Thyroid gland (tissue), 4 donors: ENCODE data around the gene AJAP1. TPM values are rescaled to one million over a fixed set of nuclear protein-coding genes. Genes with fewer than 3 reads are reported as not detected.

Experiments
- DNase-seq, 2 donors: peaks; one replicate each; pipeline ENCODE4 v3.0.0-alpha.2; 2019
- H3K27ac ChIP-seq, 3 donors: fragments of 200-600 bp; sonication (generic); 1 replicate in 2 of 3; 2 replicates in 1 of 3; pipeline ENCODE4 v1.5.1; 2016 to 2019; ENCODE audit warnings: mild to moderate bottlenecking in 1 of 3, moderate library complexity in 1 of 3
- H3K27me3 ChIP-seq: fragments of 200-600 bp; sonication (generic); one replicate; pipeline ENCODE4 v1.5.1; 2019
- H3K36me3 ChIP-seq, 2 donors: fragments of 200-600 bp; sonication (generic); one replicate each; pipeline ENCODE4 v1.5.1; 2016 to 2019
- H3K4me1 ChIP-seq, 2 donors: fragments of 200-600 bp; sonication (generic); one replicate each; pipeline ENCODE4 v1.5.1; 2017 to 2019
- H3K4me3 ChIP-seq, 3 donors: fragments of 200-600 bp; sonication (generic); replicated peaks in 1 of 3; 1 replicate in 2 of 3; 2 replicates in 1 of 3; pipeline ENCODE4 v1.5.1; 2016; ENCODE audit warnings: mild to moderate bottlenecking in 1 of 3
- H3K9me3 ChIP-seq: fragments of 200-600 bp; sonication (generic); one replicate; pipeline ENCODE4 v1.5.1; 2017
- CTCF ChIP-seq, 6 experiments: fragments of 200-600 bp in 3 of 6; fragments of 450-650 bp in 3 of 6; sonication (generic) in 3 of 6; IDR thresholded peaks; one replicate each; pipeline ENCODE4 v1.5.1; 2016 to 2019; ENCODE audit warnings: antibody characterized with exemption in 6 of 6, mild to moderate bottlenecking in 2 of 6, inconsistent platforms in 1 of 6, moderate library complexity in 1 of 6
- POLR2A ChIP-seq, 2 donors: fragments of 450-650 bp; IDR thresholded peaks; one replicate each; pipeline ENCODE4 v1.6.1; 2017; ENCODE audit warnings: antibody characterized with exemption in 2 of 2, mild to moderate bottlenecking in 2 of 2, moderate library complexity in 1 of 2
- WGBS, 2 donors: methylation state at CpG; one replicate each; pipeline ENCODE4 v1.1.5; 2017; 5-methylcytosine and 5-hydroxymethylcytosine counted together
- intact Hi-C: fragments of 100-400 bp; cut with DNase I; formaldehyde crosslinking; loops from one replicate; pipeline ENCODE4 v1.15.1; 2023
- total RNA-seq, 4 donors: library from RNA; depleted of rRNA; stranded (reverse); fragments of >200 nt; gene quantifications; one replicate each; pipeline ENCODE4 v1.2.3, GENCODE V29; 2016

Gene AJAP1
- total RNA-seq, 4 donors from 2014 or later: 0.22 to 1.6 (median 0.81) TPM

GRCh38 chr1:4820543-4820942, 166.1 kb downstream of the AJAP1 start:
- Histone ChIP-seq H3K27ac (no peak overlapping the region), H3K27me3 (no peaks in the 10 kb centered on the region), H3K9me3 (no peaks in the 10 kb centered on the region), H3K36me3 (no peaks in the 10 kb centered on the region), H3K4me3 (no peak overlapping the region), H3K4me1 (no peaks in the 10 kb centered on the region)
- DNase-seq: no peak
- TF ChIP-seq POLR2A (IDR thresholded peaks at IDR 0.05) (no peak), CTCF (IDR thresholded peaks at IDR 0.05) (no peak)
- intact Hi-C loops: no loop called here
- 100% methylated on average over 1 of the region's 1 CpG for WGBS, 2 donors

- H3K27ac ChIP-seq: no peak overlapping the region
- TF ChIP-seq POLR2A (IDR thresholded peaks at IDR 0.05): no peak
- TF ChIP-seq CTCF (IDR thresholded peaks at IDR 0.05): peak in 4 of 6 experiments; percentile 47 to 54 (median 51)
- WGBS, 2 donors: 51 to 57% methylated on average over 5 of the region's 5 CpGs
- H3K4me1 ChIP-seq: no peaks in the 10 kb centered on the region
- peak; percentile 12 to 14 for DNase-seq
- no peaks in the 10 kb centered on the region for H3K27me3 ChIP-seq
- H3K36me3 ChIP-seq: no peaks in the 10 kb centered on the region
- intact Hi-C loops: loop anchor here (5.0 kb wide), 1 partner anchor 169 kb away; no protein-coding TSS in a partner anchor
- H3K4me3 ChIP-seq: no peak overlapping the region
- H3K9me3 ChIP-seq: no peaks in the 10 kb centered on the region
Measured at GRCh38 chr1:4825800-4826450, 171.5 kb downstream of the AJAP1 start.

GRCh38 chr1:4830707-4831106, 176.3 kb downstream of the AJAP1 start:
- H3K4me1 ChIP-seq: no peaks in the 10 kb centered on the region
- no peaks in the 10 kb centered on the region for H3K9me3 ChIP-seq
- no peak overlapping the region for H3K4me3 ChIP-seq
- TF ChIP-seq CTCF (IDR thresholded peaks at IDR 0.05) (no peak), POLR2A (IDR thresholded peaks at IDR 0.05) (no peak)
- no peaks in the 10 kb centered on the region for H3K27me3 ChIP-seq
- no peak overlapping the region for H3K27ac ChIP-seq
- WGBS, 2 donors: 59 to 62% methylated on average over 6 of the region's 6 CpGs
- DNase-seq: no peak
- no peaks in the 10 kb centered on the region for H3K36me3 ChIP-seq
- intact Hi-C loops: no loop called here

- no peak overlapping the region for H3K27ac ChIP-seq
- no peak overlapping the region for H3K4me3 ChIP-seq
- H3K9me3 ChIP-seq: no peaks in the 10 kb centered on the region
- H3K36me3 ChIP-seq: no peaks in the 10 kb centered on the region
- H3K4me1 ChIP-seq: no peaks in the 10 kb centered on the region
- intact Hi-C loops: no loop called here
- DNase-seq: no peak
- no peaks in the 10 kb centered on the region for H3K27me3 ChIP-seq
- TF ChIP-seq CTCF (IDR thresholded peaks at IDR 0.05) (no peak), POLR2A (IDR thresholded peaks at IDR 0.05) (no peak)
- 53 to 75% methylated on average over 2 of the region's 2 CpGs for WGBS, 2 donors
Measured at GRCh38 chr1:4836574-4836973, 182.2 kb downstream of the AJAP1 start.

- no peak overlapping the region for H3K27ac ChIP-seq
- DNase-seq: no peak
- TF ChIP-seq CTCF (IDR thresholded peaks at IDR 0.05) (no peak), POLR2A (IDR thresholded peaks at IDR 0.05) (no peak)
Measured at GRCh38 chr1:4837031-4837600, 182.7 kb downstream of the AJAP1 start.

More at GRCh38 chr1:4837031-4837600, 182.7 kb downstream of the AJAP1 start:
- Histone ChIP-seq H3K4me1 (no peaks in the 10 kb centered on the region), H3K36me3 (no peaks in the 10 kb centered on the region), H3K4me3 (no peak overlapping the region), H3K9me3 (no peaks in the 10 kb centered on the region), H3K27me3 (no peaks in the 10 kb centered on the region)
- 77 to 79% methylated on average over 4 of the region's 4 CpGs for WGBS, 2 donors
- intact Hi-C loops: no loop called here
